ENCODE results near the gene HCFC1R1. TPM values are rescaled to one million over a fixed set of nuclear protein-coding genes. Genes with fewer than 3 reads are reported as not detected.
A peak's percentile ranks its signal among the peaks of the same experiment; 100 is the strongest.

Gene HCFC1R1
- total and polyA plus RNA-seq, 2 of the 8 experiments (the other 6 are each of a cell fraction or from before 2014, with no cell fraction given): 72.7 to 138 TPM

- TF ChIP-seq BRCA1 (IDR thresholded peaks at IDR 0.05; ENCODE audit: low read depth, low read length): no peak
- peak; percentile 87 for TF ChIP-seq TBP (IDR thresholded peaks at IDR 0.05; ENCODE audit: low read depth, low read length)
- peak; percentile 54 for TF ChIP-seq TAF7 (optimal IDR thresholded peaks at IDR 0.05; ENCODE audit: borderline replicate concordance, low read depth, low read length)
- no peak for TF ChIP-seq RNF2 (IDR thresholded peaks at IDR 0.05; ENCODE audit: borderline replicate concordance, low read depth, low read length, missing control alignments, poor library complexity, severe bottlenecking)
- no peak for TF ChIP-seq CHD2 (IDR thresholded peaks at IDR 0.05; ENCODE audit: low read length)
- no peak for TF ChIP-seq CHD1 (IDR thresholded peaks at IDR 0.05; ENCODE audit: low read depth, low read length)
- TF ChIP-seq RBBP5 (IDR thresholded peaks at IDR 0.05; ENCODE audit: borderline replicate concordance, low read depth, low read length): no peak
- no peak for TF ChIP-seq NANOG (IDR thresholded peaks at IDR 0.05; ENCODE audit: insufficient read depth, low read depth, low read length, poor library complexity, severe bottlenecking)
- no peak for TF ChIP-seq CBX5 (IDR thresholded peaks at IDR 0.05; ENCODE audit: low read depth, low read length)
- TF ChIP-seq GTF2F1 (IDR thresholded peaks at IDR 0.05; ENCODE audit: borderline replicate concordance, low read depth, low read length): peak; percentile 73; the same call in 1 of the 2 replicates
- no peak for TF ChIP-seq FOSL1 (IDR thresholded peaks at IDR 0.05; ENCODE audit: insufficient read depth, low read depth, low read length)
- TF ChIP-seq CBX8 (IDR thresholded peaks at IDR 0.05; ENCODE audit: borderline replicate concordance, low read depth, low read length): no peak
- no peak for TF ChIP-seq SP1 (IDR thresholded peaks at IDR 0.05; ENCODE audit: low read depth, low read length)
- TF ChIP-seq CREB1 (IDR thresholded peaks at IDR 0.05): peak; percentile 52; the same call in 1 of the 2 replicates
- TF ChIP-seq JUN (IDR thresholded peaks at IDR 0.05; ENCODE audit: low read depth, low read length): no peak
- peak; percentile 51 to 72 for TF ChIP-seq RAD21 (IDR thresholded peaks at IDR 0.05 in 1 of 2, conservative IDR thresholded peaks at IDR 0.05 in 1 of 2; ENCODE audit: low read depth in 2 of 2, low read length in 2 of 2)
- no peak for TF ChIP-seq CEBPB (IDR thresholded peaks at IDR 0.05; ENCODE audit: low read depth, low read length)
- TF ChIP-seq SP4 (IDR thresholded peaks at IDR 0.05; ENCODE audit: low read length): peak; percentile 79; the same call in 1 of the 2 replicates
- TF ChIP-seq POU5F1 (IDR thresholded peaks at IDR 0.05; ENCODE audit: low read depth, low read length): no peak
- TF ChIP-seq POLR2AphosphoS5 (IDR thresholded peaks at IDR 0.05; ENCODE audit: low read depth, low read length): peak; percentile 92
- TF ChIP-seq TCF12 (IDR thresholded peaks at IDR 0.05; ENCODE audit: low read depth, low read length): no peak
- TF ChIP-seq MAFK (IDR thresholded peaks at IDR 0.05; ENCODE audit: low read depth, low read length): no peak
- TF ChIP-seq ZNF274 (IDR thresholded peaks at IDR 0.05; ENCODE audit: borderline replicate concordance, extremely low read depth, low read length): no peak
- no peak for TF ChIP-seq USF2 (IDR thresholded peaks at IDR 0.05; ENCODE audit: low read length)
Measured at GRCh38 chr16:3027983-3028715, 4.4 kb upstream of the HCFC1R1 start (continued).

Data from H1 (cell line).